BLaER1 treated with 17β-estradiol and CSF1 and Interleukin-3, amounts not matched to agents 10 nM and 100 nM (cell line): Measurements from ENCODE around the gene RNF113B.

ENCODE experiments used
- H3K27ac ChIP-seq, 11 experiments: shearing (Covaris generic); formaldehyde crosslinking; 2 replicates each; pipeline ENCODE4 v1.8.1; 2022
- H3K27me3 ChIP-seq, 11 experiments: shearing (Covaris generic); formaldehyde crosslinking; 2 replicates each; pipeline ENCODE4 v1.8.1; 2022
- H3K36me3 ChIP-seq, 11 experiments: shearing (Covaris generic); formaldehyde crosslinking; 2 replicates each; pipeline ENCODE4 v1.8.1; 2022
- H3K4me1 ChIP-seq, 10 experiments: shearing (Covaris generic); formaldehyde crosslinking; 2 replicates each; pipeline ENCODE4 v1.8.1; 2022
- H3K4me2 ChIP-seq, 11 experiments: shearing (Covaris generic); formaldehyde crosslinking; 2 replicates each; pipeline ENCODE4 v1.8.1; 2022
- H3K4me3 ChIP-seq, 10 experiments: shearing (Covaris generic); formaldehyde crosslinking; 2 replicates each; pipeline ENCODE4 v1.8.1; 2022
- H3K9ac ChIP-seq, 11 experiments: shearing (Covaris generic); formaldehyde crosslinking; 2 replicates each; pipeline ENCODE4 v1.8.1; 2022
- H3K9me3 ChIP-seq, 11 experiments: shearing (Covaris generic); formaldehyde crosslinking; replicated peaks in 1 of 11; 2 replicates each; pipeline ENCODE4 v1.8.1; 2022
- H4K20me1 ChIP-seq, 11 experiments: shearing (Covaris generic); formaldehyde crosslinking; 2 replicates each; pipeline ENCODE4 v1.8.1; 2022
- Cebpa-rat ChIP-seq, 11 experiments: shearing (Covaris generic); IDR thresholded peaks; 2 replicates each; pipeline ENCODE4 v1.8.1; 2022

Gene RNF113B

GRCh38 chr13:98213354-98213753 is 36.3 kb upstream of the RNF113B start:
- Histone ChIP-seq H3K27ac (no peak overlapping the region), H3K36me3 (peaks cover 12 to 56% (median 35%) of the 10 kb centered on the region in 11 experiments; a peak in 21 of 22 replicates), H3K9me3 (peaks cover 0 to 25% (median 15%) of the 10 kb centered on the region in 11 experiments; a peak in 18 of 22 replicates), H4K20me1 (peaks cover 0 to 34% (median 0%) of the 10 kb centered on the region in 11 experiments; a peak in 4 of 22 replicates), H3K27me3 (no peaks in the 10 kb centered on the region), H3K4me2 (no peak overlapping the region), H3K4me1 (peaks cover 18 to 31% (median 23%) of the 10 kb centered on the region in 10 experiments), H3K4me3 (no peak overlapping the region), H3K9ac (no peak overlapping the region)
- TF ChIP-seq Cebpa-rat (IDR thresholded peaks at IDR 0.05) = no peak

DNA sequence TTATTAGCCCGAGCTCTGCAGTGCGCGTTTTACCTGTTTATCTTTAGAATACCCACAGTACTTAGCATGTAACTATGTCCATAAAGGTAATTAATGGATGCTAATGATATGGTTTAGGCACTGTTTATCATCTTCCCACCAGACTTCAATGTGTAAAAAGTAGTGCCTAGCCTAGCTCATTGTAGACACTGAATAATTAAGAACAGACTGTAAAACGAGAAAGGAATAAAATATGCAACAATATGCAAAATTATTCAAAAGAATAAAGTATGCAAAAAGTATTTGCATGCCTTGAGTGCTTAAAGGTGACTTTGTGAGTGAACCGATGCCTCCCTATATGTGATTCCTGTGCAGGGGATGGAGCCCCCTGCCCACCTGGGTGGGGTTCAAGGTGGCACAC is 35.7 kb upstream of the RNF113B start:
- Histone ChIP-seq H3K9ac (no peak overlapping the region), H4K20me1 (peaks cover 0 to 34% (median 0%) of the 10 kb centered on the region in 11 experiments; a peak in 4 of 22 replicates), H3K9me3 (peaks cover 0 to 25% (median 15%) of the 10 kb centered on the region in 11 experiments; a peak in 18 of 22 replicates), H3K27ac (no peak overlapping the region), H3K36me3 (peaks cover 12 to 50% (median 34%) of the 10 kb centered on the region in 11 experiments; a peak in 21 of 22 replicates), H3K4me3 (no peak overlapping the region), H3K4me1 (peaks cover 18 to 31% (median 23%) of the 10 kb centered on the region in 10 experiments), H3K27me3 (no peaks in the 10 kb centered on the region), H3K4me2 (no peak overlapping the region)
- no peak for TF ChIP-seq Cebpa-rat (IDR thresholded peaks at IDR 0.05)

GRCh38 chr13:98208606-98209005 is 31.5 kb upstream of the RNF113B start:
- peaks cover 0 to 26% (median 0%) of the 10 kb centered on the region in 11 experiments; a peak in 5 of 22 replicates for H4K20me1 ChIP-seq
- H3K4me1 ChIP-seq = peaks cover 0 to 9% (median 6%) of the 10 kb centered on the region in 10 experiments; a peak in 16 of 20 replicates
- no peak overlapping the region for H3K4me3 ChIP-seq
- peaks cover 30 to 55% (median 46%) of the 10 kb centered on the region in 11 experiments for H3K9me3 ChIP-seq
- H3K27ac ChIP-seq = no peak overlapping the region
- H3K27me3 ChIP-seq = no peaks in the 10 kb centered on the region
- H3K36me3 ChIP-seq = peaks cover 11 to 41% (median 26%) of the 10 kb centered on the region in 11 experiments
- H3K4me2 ChIP-seq = no peak overlapping the region
- no peak overlapping the region for H3K9ac ChIP-seq
- no peak for TF ChIP-seq Cebpa-rat (IDR thresholded peaks at IDR 0.05)

GRCh38 chr13:98207416-98207815 is 30.3 kb upstream of the RNF113B start:
- H3K27me3 ChIP-seq = no peaks in the 10 kb centered on the region
- H3K9me3 ChIP-seq = peaks cover 39 to 63% (median 55%) of the 10 kb centered on the region in 11 experiments
- H3K4me1 ChIP-seq = peaks cover 4 to 14% (median 10%) of the 10 kb centered on the region in 10 experiments
- TF ChIP-seq Cebpa-rat (IDR thresholded peaks at IDR 0.05) = no peak
- peaks cover 0 to 18% (median 0%) of the 10 kb centered on the region in 11 experiments; a peak in 3 of 22 replicates for H4K20me1 ChIP-seq
- H3K9ac ChIP-seq = no peak overlapping the region
- no peak overlapping the region for H3K27ac ChIP-seq
- no peak overlapping the region for H3K4me2 ChIP-seq
- peaks cover 5 to 42% (median 24%) of the 10 kb centered on the region in 11 experiments; a peak in 17 of 22 replicates for H3K36me3 ChIP-seq
- no peak overlapping the region for H3K4me3 ChIP-seq

GRCh38 chr13:98206946-98207345 is 29.9 kb upstream of the RNF113B start:
- Histone ChIP-seq H3K4me1 (peaks cover 9 to 18% (median 15%) of the 10 kb centered on the region in 10 experiments), H3K4me2 (no peak overlapping the region), H4K20me1 (peaks cover 0 to 18% (median 0%) of the 10 kb centered on the region in 11 experiments; a peak in 4 of 22 replicates), H3K36me3 (peaks cover 5 to 42% (median 24%) of the 10 kb centered on the region in 11 experiments; a peak in 17 of 22 replicates), H3K9ac (no peak overlapping the region), H3K9me3 (peaks cover 39 to 63% (median 55%) of the 10 kb centered on the region in 11 experiments), H3K27me3 (no peaks in the 10 kb centered on the region), H3K27ac (no peak overlapping the region), H3K4me3 (no peak overlapping the region)
- TF ChIP-seq Cebpa-rat (IDR thresholded peaks at IDR 0.05) = no peak

- H3K9me3 ChIP-seq = peaks cover 38 to 44% (median 39%) of the 10 kb centered on the region in 11 experiments
- no peak overlapping the region for H3K4me2 ChIP-seq
- H3K4me1 ChIP-seq = peaks cover 12 to 29% (median 21%) of the 10 kb centered on the region in 10 experiments
- no peak overlapping the region for H3K9ac ChIP-seq
- no peaks in the 10 kb centered on the region for H3K27me3 ChIP-seq
- peaks cover 0 to 27% (median 0%) of the 10 kb centered on the region in 11 experiments; a peak in 4 of 22 replicates for H4K20me1 ChIP-seq
- TF ChIP-seq Cebpa-rat (IDR thresholded peaks at IDR 0.05) = no peak
- no peak overlapping the region for H3K4me3 ChIP-seq
- H3K36me3 ChIP-seq = peaks cover 5 to 42% (median 18%) of the 10 kb centered on the region in 11 experiments; a peak in 16 of 22 replicates
- no peak overlapping the region for H3K27ac ChIP-seq
Measured at GRCh38 chr13:98204546-98204945, 27.5 kb upstream of the RNF113B start.

DNA sequence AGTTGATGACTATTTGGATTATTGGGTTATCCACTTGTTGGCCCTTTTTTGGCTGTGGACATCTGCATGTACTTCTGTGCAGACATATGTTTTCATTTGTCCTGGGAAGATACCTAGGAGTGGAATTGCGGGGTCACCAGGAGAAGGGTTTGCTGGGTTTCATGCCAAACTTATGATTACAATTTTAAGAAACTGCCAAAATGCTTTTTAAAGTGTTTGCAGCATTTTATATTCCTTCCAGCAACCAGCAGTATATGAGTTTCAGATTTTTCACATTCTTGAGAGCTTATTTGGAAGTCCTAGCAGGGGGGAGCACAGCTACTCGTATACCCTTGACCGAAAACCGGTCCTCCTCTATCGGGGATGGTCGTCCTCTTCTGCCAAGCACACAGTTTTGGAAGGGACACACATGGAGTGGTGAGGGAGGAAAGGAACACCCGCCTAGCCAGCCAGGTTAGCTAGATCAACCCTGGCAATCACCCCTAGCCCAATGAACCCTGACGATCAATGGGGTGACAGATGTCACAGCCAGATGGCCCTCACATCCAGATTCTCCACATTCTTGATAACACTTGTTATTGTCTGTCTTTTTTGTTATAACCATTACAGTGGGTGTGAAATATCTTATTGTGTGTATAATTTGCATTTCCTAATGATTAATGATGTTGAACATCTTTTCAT is 26.7 kb upstream of the RNF113B start:
- Histone ChIP-seq H3K27ac (no peak overlapping the region), H3K27me3 (no peaks in the 10 kb centered on the region), H3K4me1 (peaks cover 12 to 29% (median 21%) of the 10 kb centered on the region in 10 experiments), H3K9me3 (peaks cover 37 to 44% (median 39%) of the 10 kb centered on the region in 11 experiments), H3K4me3 (no peak overlapping the region), H3K36me3 (peaks cover 5 to 42% (median 18%) of the 10 kb centered on the region in 11 experiments; a peak in 16 of 22 replicates), H3K9ac (no peak overlapping the region), H4K20me1 (peaks cover 0 to 29% (median 0%) of the 10 kb centered on the region in 11 experiments; a peak in 4 of 22 replicates), H3K4me2 (no peak overlapping the region)
- TF ChIP-seq Cebpa-rat (IDR thresholded peaks at IDR 0.05) = no peak

- Histone ChIP-seq H3K4me2 (peak overlapping the region; percentile 49 to 86 (median 71)), H4K20me1 (peaks cover 0 to 28% (median 0%) of the 10 kb centered on the region in 11 experiments; a peak in 3 of 22 replicates), H3K9ac (peak overlapping the region in 1 of 11 experiments; percentile 23; a peak in 2 of 22 replicates), H3K36me3 (peaks cover 5 to 48% (median 20%) of the 10 kb centered on the region in 11 experiments; a peak in 16 of 22 replicates), H3K27me3 (no peaks in the 10 kb centered on the region), H3K4me3 (no peak overlapping the region), H3K9me3 (peaks cover 38 to 50% (median 40%) of the 10 kb centered on the region in 11 experiments), H3K27ac (peak overlapping the region in 3 of 11 experiments; percentile 16 to 37 (median 22); a peak in 4 of 22 replicates), H3K4me1 (peaks cover 12 to 29% (median 21%) of the 10 kb centered on the region in 10 experiments)
- no peak for TF ChIP-seq Cebpa-rat (IDR thresholded peaks at IDR 0.05)
Measured at GRCh38 chr13:98201984-98202383, 24.9 kb upstream of the RNF113B start.

DNA sequence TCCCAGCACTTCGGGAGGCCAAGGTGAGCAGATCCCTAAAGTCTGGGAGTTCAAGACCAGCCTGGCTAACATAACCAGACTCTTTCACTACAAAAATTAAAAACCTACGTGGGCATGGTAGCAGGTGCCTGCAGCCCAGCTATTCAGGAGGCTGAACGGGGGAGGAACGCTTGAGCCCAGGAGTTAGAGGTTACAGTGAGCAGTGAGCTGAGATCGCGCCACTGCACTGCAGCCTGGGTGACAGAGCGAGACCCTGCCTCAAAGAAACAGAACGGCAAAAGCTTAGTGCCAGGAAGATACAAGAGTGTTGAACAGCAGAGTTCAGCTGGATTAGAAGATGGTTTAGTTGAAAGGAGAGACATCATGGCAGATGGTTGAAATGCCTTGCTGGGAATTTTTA is 24.1 kb upstream of the RNF113B start:
- H3K4me1 ChIP-seq = peaks cover 14 to 29% (median 23%) of the 10 kb centered on the region in 10 experiments
- H3K27me3 ChIP-seq = no peaks in the 10 kb centered on the region
- H3K4me2 ChIP-seq = peak overlapping the region; percentile 17 to 86 (median 65); a peak in 21 of 22 replicates
- peaks cover 5 to 47% (median 20%) of the 10 kb centered on the region in 11 experiments; a peak in 16 of 22 replicates for H3K36me3 ChIP-seq
- H3K9ac ChIP-seq = no peak overlapping the region
- H4K20me1 ChIP-seq = peaks cover 0 to 29% (median 0%) of the 10 kb centered on the region in 11 experiments; a peak in 2 of 22 replicates
- no peak overlapping the region for H3K27ac ChIP-seq
- H3K4me3 ChIP-seq = no peak overlapping the region
- H3K9me3 ChIP-seq = peaks cover 33 to 45% (median 35%) of the 10 kb centered on the region in 11 experiments
- TF ChIP-seq Cebpa-rat (IDR thresholded peaks at IDR 0.05) = no peak
